NCI-H146 treated with DMSO at 0.1 percent for 48 hours (cell line): ENCODE data around the gene ZC3H4.
"Not testable (repeated sequence)": the region's sequence is repeated elsewhere in the genome, so short reads cannot be mapped to it uniquely, and the experiment has no call there.

Experiments used
- DNase-seq: peaks from one replicate; lab custom pipeline; 2025; ENCODE audit not compliant: unreplicated experiment; lab: John Stamatoyannopoulos, UW

Gene ZC3H4

DNA sequence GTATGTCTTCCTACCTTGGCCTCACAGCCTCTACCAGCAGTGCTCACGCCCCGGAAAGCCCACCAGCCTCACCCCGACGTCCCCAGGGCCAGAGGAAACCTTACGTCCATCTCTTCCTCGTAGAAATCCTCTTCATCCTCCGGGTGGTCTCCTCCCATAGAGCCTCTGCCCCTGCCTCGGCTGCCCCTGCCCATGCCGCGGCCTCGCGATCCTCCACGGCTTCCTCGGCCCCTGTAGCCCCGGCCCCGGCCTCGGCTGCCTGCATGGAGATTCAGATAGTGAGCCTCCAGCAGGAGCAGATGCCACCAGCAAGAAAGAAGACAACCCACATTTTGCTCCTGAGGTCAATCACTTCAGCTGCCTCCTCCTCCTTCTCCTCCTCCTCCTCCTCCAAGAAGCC lies 27.3 kb downstream of the ZC3H4 start:
- no peak for DNase-seq

DNA sequence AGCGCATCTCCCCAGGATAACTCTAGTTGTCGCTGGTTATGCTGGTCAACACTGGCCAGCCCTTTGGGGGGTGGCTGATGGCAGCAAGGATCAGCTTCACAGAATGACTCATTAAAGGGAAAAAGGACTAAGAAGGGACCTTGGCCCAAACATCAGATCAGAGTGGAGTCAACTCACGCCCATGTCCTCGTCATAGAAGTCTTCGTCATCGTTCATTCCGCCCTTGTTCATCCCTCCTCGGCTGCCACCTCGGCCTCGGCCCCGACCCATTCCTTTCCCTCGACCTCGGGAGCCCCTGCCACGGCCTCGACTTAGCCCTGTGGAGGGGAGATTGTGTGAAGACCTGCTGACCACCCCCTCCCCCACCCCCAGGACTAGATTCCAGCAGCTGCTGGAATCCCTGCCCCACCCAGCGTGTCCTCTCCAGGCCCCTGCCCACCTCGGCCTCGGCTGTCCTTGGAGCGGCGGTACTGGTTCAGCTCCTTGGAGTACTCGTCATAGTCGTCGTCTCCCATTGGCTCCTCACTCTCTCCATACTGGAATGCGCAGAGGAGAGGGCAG lies 28.6 kb downstream of the ZC3H4 start:
- DNase-seq, result no peak

DNA sequence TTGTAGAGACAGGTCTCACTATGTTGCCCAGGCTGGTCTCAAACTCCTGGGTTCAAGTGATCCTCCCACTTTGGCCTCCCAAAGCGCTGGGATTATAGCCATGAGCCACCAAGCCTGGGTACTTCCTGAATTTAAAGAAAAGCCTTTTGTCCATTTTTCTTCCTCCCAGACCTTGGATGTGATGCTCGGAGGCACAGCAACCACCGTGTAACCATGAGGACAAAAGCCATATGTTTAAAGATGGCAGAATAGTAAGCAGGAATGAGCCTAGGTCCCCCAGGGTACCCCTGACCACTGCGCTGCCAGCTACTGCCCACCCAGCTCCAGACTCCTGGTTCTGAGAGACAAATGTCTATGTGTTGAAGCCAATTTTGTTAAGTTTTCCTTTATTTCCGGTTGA lies 31.1 kb downstream of the ZC3H4 start:
- DNase-seq, result no peak

DNA sequence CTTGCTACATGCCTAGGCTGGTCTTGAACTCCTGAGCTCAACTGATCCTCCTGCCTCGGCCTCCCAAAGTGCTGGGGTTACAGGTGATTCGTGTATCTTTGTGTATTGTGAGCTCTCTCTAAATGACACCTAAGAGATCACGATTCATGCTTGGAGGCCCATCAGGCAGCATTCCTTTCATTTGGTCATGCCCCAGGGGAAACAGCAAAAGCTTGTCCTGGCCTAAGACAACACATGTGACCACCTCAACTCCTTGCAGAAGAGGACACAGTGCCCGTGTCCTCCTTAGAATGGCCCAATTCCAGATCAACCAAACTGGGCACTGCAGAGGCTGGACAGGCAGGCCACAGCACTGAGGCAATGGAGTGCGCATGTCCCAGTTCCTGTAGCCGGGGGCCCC lies 32.5 kb downstream of the ZC3H4 start:
- no peak for DNase-seq

DNA sequence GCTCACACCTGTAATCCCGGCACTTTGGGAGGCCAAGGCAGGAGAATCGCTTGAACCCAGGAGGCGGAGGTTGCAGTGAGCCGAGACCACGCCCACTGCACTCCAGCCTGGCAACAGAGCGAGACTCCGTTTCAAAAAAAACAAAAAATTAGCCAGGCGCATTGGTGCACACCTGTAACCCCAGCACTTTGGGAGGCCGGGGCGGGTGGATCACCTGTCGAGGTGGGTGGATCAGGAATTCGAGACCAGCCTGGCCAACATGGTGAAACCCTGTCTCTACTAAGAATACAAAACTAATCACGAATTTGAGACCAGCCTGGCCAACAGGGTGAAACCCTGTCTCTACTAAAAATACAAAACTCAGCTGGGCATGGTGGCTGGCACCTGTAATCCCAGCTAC lies 35.2 kb downstream of the ZC3H4 start:
- not testable (repeated sequence) for DNase-seq

DNA sequence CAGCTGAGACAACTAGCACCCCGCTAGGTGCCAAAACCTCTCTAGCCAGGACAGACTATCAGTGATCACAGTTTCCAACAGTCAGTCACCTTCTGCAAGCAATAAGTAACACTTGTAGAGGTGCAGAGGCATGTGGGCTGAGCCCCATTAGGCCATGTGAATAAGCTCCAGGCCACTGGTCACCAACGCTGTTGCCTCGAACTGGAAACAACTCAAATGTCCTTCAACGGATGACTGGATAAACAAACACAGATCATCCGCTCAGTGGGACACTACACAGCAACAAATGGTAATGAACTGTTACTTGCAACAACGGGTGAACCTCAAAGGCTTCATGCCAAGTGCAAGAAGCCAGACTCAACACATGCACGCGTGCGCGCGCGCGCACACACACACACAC lies 37.6 kb downstream of the ZC3H4 start:
- no peak for DNase-seq

DNA sequence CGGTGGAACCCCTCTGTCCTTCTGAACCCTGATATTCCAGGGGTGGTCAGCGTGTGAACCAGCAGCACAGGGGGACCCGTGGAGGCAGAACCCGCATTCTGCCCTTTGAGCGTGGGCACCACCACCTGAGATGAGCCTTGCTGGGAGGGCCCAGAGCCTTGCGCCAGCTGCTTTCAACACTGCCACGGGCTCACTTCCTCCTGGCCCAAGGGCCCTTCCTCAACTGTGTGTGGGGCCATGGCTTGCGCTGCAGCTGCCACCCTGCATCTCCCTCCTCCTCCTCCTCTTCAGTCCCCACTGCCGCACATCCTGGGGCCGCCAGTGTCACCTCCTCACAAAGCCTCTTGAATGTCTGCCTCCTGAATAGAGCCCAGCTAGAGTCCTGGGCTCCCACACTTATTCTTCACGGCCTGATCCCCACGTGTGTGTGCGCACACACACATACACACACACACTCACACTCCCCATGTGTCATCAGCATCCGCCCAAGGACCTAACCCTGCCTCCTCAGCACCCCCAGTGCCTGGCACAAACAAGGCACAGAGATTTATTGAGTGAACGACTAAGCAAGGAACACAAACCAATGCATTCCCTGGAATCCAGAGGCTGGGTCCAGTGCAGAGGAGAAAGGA lies 38.3 kb downstream of the ZC3H4 start:
- DNase-seq, result no peak

DNA sequence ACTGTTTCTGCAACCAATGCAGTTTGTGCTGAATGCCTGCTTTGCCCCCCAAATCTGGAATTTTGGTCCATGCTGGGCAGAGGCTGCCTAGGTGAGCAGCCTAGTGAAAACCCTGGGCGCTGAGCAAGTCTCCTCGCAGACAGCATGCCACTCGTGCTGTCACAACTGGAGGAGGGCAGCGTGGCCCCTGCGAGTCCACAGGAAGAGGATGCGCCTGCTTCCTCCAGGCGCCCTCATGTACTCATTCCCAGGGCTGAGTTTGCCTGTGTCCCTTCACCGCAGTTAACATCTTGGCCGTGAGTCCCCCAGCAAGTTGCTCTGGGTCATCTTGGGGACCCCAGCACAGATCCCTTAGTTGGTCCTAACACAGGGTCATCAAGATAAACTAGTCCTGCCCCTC lies 39.0 kb downstream of the ZC3H4 start:
- no peak for DNase-seq

DNA sequence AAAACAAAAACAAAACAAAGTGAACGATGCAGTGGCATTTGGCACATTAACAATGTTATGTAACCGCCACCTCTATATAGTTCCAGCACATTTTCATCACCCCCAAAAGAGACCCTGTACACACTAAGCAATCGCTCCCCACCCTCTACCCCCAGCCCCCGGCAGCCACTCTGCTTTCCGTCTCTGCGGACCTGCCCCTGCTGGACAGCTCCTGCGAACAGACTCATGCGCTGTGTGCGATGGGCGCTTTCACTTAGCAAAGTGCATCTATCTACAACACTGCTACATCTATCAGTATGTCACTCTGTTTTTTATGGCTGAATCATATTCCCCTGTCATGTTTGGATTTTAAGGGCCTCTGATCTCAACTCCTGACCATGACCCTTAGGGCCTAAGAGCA lies 40.0 kb downstream of the ZC3H4 start:
- no peak for DNase-seq

DNA sequence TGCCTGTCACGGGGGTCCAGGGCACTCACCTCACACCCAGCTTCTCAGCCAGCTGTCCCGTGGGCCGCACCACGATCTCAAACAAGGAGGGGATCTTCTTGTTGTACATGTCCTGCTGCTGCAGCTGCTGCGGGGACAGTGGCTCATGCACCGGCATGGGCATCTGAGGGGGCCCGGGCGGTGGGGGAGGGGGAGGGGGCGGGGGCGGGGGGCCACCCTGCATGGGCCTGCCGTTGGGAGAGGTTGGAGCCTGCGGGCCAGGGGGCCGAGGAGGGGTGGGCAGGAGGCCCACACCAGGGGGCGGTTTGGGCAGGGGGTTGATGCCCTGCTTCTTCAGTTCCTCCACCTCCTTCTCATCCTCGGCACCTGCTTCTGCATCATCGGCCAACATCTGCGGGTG lies 41.3 kb downstream of the ZC3H4 start:
- DNase-seq, result no peak

DNA sequence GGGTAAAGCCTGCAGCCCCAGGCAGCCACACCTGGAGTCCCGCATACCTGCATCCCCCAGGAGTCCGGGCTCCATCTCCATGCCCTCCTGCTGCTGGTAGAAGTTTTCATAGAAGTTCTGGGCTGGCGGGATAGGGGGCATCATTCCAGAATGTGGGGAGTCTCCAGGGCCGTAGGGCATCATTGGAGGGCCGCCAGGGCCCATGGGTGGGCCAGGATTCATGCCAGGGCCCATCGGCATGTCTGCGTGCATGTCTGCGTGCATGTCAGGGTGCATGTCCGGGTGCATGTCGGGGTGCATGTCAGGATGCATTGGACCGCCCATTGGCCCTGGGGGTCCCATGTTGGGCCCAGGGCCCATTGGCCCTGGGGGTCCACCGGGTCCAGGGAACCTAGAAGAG lies 41.8 kb downstream of the ZC3H4 start:
- no peak for DNase-seq

DNA sequence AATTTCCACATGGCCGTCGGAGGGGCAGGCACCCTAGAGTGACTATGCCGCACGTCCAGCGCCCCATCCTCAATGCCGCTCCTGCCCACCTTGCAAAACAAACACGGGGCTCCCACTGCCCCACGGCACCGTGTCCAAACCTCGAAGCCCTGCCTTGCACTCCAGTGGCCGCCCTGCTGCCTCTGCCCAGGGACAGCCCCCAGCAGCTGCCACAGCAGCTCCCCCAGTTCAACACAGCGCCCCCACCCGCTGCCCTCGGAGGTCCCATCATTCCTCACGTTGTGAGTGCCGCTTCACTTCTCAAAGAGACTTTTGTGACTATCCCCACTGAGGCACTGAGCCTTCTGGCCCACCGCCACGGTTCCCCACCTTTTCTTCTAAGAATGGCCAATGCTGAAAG lies 42.8 kb downstream of the ZC3H4 start:
- no peak for DNase-seq

DNA sequence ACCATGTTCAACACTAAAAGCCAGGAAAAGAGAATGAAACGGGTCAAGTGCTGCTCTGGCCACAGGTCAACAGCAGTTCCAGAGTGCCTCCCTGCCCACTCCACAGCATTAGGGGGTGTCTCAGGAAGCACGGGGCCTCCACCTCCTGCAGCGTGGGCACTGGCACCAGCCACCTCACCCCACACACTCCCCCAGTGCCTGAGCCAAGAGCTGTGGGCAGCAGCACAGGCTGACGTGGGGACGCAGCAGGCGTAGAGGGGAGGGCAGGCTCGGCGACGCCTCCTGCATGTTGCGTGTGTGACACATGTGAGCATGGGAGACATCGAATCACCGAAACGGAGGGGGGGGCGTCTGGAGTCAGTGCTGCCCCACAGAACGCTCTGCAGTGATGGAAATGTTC lies 43.8 kb downstream of the ZC3H4 start:
- no peak for DNase-seq

DNA sequence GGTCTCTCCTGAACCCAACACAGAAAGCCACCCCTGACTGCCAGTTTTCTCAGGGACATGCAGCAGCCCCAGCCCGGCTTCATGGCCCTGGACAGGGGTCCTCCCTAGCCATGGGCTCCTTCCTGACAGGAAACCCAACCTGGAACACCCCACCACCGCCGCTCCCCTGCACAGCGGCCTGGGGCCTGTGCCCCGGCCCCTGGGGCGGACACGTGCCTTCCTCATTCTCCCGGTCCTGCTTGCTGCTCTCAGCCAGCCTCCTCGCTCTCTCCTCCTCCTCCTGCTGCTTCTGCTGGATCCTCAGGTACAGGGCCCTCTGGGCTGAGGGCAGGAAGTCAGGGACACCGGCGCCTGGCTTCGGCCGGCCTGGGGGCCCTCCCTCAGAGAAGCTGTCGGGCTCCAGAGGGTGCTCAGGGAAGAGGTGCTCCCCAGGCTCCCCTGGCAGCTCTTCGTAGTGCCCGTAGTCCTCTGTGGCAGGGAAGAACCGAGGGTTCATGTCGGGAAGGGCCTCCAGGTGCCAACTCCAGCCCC lies 44.6 kb downstream of the ZC3H4 start:
- no peak for DNase-seq

DNA sequence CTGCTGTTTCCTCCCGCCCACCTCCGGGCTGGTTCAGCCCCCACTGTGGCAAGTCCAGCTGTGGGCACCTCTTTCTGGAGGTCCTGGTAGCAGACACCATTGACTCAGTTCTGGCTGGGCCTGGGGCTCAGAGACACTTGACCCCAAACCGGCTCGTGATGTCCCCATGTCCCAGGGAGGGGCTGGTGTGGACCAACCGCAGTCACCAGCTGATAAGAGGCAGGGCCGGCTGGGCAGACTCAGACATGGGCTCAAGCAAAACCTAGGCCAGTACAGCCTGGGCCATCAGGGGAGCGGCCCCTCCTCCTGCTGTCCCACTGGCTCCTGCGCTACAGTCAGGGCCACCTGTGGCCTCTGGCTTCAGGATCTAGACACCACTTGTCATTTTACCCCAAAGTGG lies 45.3 kb downstream of the ZC3H4 start:
- DNase-seq, result no peak

DNA sequence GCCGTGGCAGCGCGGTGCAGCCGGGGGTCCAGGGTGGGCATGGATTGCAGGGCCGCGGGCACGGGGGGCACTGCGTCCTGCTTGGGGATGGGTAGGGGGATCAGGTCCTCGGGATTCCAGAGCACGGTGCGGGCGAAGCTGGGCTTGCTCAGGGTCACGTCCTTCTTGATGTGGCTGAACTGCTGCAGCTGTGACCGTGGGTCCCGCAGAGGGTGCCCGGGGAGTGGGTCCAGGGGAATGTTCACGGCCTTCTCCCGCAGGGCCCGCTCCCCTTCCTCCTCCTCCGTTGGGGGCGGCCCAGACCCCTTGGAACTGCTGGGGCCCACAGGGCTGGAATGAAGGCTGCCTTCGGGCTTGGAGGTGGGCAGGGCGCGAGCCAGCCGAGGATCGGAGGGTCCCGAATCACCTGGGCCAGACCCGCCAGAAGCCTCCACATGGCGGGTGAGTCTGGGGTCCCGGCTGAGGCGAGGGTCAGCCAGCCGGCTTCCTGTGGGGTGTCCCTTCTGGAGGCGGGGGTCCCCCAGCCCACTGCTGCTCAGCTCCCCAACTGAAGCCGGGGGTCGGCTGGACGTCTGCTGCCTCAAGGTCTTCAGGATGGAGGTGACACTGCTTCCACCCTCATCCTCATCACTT lies 46.2 kb downstream of the ZC3H4 start:
- DNase-seq, result no peak

DNA sequence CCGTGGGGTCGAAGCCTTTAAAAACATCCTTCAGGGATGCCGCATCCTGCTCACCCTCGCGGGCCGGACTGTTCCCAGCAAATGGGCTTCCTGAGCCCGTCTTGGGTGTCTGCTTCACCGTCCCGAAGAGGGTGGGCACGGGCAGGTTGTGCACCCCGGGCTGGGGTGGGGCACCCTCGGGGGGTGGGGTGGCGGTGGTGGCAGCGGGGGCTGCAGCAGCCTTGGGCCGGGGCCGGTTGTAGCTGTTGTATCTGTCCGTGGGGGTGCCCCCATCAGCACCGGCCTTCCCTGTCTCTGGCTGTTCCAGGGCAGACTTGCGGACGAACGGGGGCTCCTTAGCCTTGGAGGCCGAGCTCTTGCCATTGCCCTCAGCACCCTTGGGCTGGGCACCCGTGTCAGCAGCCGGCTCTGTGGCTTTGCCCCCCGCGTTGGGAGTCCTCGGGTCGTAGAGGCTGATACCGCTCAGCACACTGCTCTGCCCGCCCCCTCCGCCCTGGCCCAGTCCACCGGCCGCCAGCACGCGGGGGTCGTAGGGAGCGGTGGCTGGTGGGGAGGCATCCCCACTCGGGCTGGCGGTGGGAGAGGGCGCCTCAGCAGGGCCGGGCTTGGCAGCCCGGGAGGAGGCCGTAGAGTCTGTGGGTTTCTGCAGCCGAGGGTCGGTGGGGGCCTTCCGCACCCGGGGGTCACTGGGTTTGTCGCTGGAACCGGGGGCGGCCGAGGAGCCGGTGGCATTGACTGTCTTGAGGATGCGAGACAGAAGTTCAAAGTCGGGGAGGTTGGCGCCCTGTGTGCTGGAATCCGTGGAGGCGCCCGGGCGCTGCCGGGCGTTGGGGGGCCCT lies 47.0 kb downstream of the ZC3H4 start:
- DNase-seq, result no peak

DNA sequence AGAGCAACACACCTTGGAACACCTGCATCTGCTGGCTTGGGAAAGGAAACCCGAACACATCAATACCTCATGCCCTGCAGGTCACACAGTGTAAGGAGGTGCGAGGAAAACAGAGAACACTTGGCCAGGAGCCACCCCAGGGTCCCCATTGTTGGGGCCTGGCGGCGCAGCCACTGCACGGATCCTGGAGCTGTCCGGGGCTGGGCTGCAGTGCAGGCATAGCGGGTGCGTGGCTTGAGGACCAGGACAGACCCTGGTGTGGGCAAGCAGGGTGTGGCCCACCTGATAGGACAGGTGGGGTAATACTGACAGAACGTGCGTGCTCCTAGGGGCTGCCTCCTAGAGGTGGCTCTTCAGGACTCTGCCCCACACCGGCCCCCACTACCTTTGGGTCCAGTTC lies 48.3 kb downstream of the ZC3H4 start:
- no peak for DNase-seq

DNA sequence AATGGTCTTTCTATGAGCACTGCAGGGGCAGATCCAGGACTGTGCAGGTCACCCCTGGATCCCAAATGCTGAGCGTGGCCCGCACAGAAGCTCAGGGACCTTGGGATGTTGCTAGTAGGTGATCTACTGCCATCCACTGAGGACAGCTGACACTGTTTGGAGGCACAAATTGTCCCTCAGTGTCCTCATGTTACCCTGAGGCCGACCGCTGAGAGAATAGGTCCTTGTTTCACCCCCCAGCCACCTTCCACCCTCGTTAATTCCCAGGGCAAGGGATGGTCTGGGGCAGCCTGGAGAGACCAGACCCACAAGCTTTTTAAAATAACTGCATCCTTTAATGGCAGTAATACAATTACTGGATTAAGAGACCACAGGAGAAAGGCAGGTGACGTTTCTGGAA lies 49.7 kb downstream of the ZC3H4 start:
- no peak for DNase-seq

DNA sequence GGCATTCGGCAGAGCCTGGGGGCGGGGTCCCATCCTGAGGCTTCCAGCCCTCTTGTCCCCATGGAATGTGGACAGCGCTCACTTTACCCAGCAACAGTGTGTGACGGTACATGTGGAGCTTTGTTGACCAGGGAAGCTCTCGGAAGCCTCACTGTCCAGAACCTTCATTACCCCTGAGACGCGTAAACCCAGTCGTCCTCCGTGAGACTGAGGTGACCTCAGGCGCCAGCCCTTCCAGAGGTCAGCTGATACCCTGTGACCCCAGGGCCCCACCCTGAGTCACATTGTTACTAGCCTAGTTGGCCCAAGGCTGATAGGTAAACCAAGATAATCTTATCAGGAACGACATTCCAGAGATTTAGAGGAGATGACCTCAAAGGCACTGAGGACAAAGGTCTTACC lies 55.0 kb downstream of the ZC3H4 start:
- no peak for DNase-seq

DNA sequence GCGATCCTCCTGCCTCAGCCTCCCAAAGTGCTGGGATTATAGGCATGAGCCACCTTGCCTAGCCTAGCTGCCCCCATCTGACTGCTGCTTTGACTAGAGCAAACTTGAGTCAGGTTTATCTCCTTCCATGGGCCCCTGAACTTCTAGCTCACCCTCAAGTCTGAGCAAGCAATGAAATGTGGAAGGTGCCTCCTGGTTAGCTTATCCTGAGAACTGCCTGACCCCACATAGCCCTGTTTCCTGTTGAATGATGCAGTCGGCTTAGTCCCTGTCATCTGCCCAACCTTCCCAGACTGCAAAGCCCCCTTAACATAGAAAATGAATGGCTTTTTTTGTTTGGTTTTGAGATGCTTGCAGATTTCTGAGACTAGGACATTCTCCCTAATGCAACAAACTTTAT lies 56.2 kb downstream of the ZC3H4 start:
- DNase-seq, result no peak

DNA sequence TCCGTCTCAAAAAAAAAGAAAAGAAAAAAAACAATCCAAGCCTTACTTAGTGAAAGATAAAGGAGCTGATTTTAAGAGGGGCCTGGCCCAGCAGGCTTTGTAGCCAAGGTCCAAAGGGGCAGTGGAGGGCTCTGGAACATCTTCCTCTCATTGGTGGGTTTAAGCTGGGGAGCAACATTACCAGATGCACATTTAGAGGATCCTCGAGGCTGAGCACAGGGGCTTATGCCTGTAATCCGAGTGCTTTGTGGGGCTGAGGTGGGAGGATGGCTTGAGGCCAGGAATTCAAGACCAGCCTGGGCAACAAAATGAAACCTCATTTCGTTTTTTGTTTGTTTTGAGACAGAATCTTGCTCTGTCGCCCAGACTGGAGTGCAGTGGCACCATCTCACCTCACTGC lies 57.2 kb downstream of the ZC3H4 start:
- no peak for DNase-seq
